Fibroblast of peridontal ligament (primary cell): ENCODE measurements around the gene CHRNA9.
"Not testable (repeated sequence)": the region's sequence is repeated elsewhere in the genome, so short reads cannot be mapped to it uniquely, and the experiment has no call there.

Experiments
- DNase-seq: peaks from one replicate; pipeline ENCODE4 v3.0.0-alpha.2; 2010; ENCODE audit errors: extremely low read depth

Gene CHRNA9

DNA sequence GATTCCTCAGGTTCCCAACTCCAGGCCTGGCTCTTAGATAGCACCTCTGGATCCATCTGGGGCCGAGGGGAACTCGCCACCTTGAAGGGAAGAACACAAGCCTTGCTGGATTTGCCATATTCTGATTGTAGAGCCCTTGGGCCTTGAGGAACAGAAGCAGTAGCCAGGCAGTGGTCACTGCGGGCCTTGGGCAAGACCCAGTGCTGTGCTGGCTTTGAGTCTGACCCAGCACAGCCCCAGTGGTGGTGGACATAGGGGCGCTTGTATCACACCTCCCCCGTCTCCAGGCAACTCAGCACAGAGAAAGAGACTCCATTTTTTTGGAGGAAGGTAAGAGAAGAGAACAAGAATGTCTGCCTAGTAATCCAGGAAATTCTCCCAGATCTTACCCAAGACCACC, 45.5 kb downstream of the CHRNA9 start:
- DNase-seq, result no peak

DNA sequence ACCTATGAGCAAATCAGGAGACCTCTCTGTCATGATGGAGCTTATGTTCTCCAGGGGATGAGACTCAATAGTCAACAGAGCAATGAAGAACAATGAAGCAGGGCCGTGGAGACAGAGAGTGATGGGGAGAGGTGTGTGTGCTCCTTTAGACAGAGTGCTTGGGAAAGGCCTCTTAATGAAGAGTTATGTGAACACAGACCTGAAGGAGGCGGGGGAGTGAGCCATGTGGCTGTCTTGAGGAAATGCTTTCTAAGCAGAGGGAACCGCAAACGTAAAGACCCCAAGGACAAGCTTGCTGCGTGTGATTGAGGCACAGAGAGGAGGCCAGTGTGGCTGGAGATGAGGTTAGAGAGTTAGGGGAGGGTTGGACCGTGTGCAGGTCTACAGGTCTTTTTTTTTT, 53.1 kb downstream of the CHRNA9 start:
- no peak for DNase-seq

DNA sequence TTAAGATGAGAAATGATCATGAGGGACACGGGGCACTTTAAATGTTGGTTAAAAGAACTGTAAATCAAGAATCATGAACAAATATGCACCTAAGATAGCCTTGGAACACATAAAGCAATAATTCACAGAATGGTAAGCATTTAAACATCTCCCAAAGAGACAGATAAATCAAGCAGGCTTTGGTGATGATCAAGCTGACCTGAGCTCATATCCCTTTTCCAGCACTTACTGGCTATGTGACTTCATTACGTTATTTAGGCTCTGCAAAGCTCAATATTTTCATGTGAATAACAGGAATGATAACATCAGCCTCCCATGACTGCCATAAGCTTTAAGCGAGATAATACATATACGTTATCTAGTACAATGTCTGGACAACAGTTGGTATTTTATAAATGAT, 54.9 kb downstream of the CHRNA9 start:
- no peak for DNase-seq

DNA sequence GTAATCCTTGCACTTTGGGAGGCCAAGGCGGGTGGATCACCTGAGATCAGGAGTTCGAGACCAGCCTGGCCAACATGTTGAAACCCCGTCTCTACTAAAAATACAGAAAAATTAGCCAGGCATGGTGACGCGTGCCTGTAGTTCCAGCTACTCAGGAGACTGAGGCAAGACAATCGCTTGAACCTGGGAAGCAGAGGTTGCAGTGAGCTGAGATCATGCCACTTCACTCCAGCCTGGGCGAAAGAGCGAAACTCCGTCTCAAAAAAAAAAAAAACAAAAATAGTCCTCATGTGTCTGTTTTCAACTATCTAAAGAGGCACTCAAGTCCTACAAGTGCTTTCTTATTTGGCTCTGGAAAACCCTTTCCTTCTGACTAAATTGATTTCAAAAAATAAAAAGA, 57.1 kb downstream of the CHRNA9 start:
- not testable (repeated sequence) for DNase-seq

DNA sequence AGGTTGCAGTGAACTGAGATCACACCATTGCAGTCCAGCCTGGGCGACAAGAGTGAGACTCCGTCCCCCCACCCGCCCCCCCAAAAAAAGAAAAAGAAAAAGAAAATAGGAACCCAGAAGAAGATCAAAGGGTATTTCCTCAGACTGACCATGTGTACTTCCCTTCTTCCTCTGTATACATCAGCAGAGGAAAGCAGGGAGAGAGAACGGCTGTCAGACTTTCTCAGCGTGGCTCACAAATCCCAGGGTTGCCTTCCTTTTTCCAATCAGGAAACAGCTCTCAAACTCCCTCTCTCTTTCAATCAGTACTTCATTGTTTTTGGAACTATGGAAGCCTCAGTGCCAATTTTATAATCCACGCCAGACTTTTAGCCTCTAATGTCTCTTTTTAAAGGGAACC, 59.1 kb downstream of the CHRNA9 start:
- no peak for DNase-seq

- no peak for DNase-seq
These were observed 60.2 kb downstream of the CHRNA9 start for GRCh38 chr4:40395166-40395900.

DNA sequence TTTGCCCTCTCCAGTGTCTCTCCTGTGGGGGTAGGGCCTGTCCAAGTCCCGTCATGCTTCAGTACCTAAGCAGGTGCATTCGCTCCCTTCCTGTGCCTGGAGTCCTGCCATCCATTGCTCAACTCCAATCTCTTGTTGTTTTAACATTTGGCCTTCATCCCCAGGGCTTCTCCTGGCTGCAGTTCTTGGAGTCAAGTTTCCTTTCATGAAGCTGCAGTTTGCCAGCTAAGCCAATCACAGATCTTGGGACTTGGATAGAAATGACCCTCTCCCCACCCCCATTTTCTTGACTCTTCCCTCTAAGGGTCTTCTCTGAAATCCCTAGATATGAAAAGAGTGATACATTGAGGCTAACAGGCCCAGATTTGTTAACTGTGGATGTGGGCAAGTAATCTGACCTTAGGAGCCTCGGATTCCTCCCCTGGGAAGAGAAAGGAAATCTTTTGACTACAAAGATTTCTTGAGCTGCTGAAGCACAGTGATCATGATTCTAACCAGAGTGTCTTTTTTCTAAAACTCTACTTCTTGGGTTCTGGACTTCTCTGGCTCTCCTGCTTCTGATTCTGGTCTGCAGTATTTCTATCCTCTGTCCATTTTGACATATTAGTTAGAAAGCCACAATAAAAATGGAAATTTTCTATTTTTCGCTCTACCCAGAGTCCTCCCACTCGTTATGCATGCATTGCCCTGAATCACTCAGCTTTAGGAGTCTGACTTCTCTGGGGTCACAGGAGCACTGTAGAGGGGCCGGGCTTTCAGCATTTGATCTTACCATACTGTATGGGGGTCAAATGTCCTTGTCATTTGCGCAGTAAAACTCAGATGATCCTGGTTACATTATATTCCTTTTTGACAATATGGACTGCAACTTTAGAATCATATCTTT, 61.0 kb downstream of the CHRNA9 start:
- DNase-seq, result peak; percentile 50

DNA sequence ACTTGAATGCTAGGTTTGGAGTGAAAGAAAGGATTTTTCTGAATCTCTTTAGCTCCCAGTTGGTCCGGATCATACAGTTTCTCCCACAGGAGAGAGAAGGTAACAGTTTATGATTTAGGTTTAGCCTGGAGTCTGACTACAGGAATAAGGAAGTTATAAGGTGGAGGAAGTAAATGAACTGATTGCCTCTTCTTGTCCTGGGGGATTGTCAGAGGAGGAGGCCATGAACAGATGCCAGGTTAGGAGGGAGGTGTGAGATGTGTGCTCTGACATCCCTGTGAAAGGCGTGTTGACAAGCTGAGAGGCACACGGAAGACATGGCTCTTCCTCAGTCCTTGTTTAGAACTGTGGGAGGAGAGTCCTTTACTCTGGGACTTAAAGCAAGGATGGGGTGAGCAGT, 64.4 kb downstream of the CHRNA9 start:
- DNase-seq, result no peak

- DNase-seq, result no peak
These were observed 66.0 kb downstream of the CHRNA9 start for GRCh38 chr4:40401096-40401495.

GRCh38 chr4:40401631-40402030, 66.5 kb downstream of the CHRNA9 start:
- no peak for DNase-seq

DNA sequence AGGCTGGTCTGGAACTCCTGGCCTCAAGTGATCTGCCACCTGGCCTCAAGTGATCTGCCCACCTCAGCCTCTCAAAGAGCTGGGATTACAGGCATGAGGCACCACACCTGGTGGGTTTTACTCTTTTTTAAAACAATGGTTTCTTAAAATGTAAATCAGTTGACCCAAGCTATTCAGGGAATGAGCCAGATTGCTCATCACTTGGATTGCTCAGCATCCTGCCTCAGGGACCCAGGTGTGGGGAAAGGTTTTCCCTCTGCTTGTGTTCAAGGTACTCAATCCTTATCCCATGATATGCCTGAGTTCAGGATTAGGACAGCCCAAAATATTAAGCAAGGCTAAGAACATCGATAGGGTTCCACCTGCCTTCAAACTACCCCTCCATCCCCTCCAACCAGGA, 67.4 kb downstream of the CHRNA9 start:
- no peak for DNase-seq

- no peak for DNase-seq
These were observed 67.9 kb downstream of the CHRNA9 start for GRCh38 chr4:40403081-40403480.
